A673 (cell line): ENCODE results near the gene CHCHD2. TPM values are rescaled to one million over a fixed set of nuclear protein-coding genes. Genes with fewer than 3 reads are reported as not detected.
"Not testable (repeated sequence)": the region's sequence is repeated elsewhere in the genome, so short reads cannot be mapped to it uniquely, and the experiment has no call there.

ENCODE experiments used
- BruUV-seq: library from RNA; stranded (reverse); fragments of 400-500 nt; replicated peaks from 2 replicates; lab custom pipeline; 2021; lab: Mats Ljungman, UMichigan
- CTCF ChIA-PET: fragments of 300-600 bp; sonication (Branson Sonifier 250); formaldehyde crosslinking; loops from one replicate; lab custom pipeline; 2022; ENCODE audit warnings: antibody characterized with exemption; lab: Charles Lee
- POLR2A ChIA-PET: fragments of 300-600 bp; sonication (Branson Sonifier 250); formaldehyde crosslinking; loops from one replicate; lab custom pipeline; 2022; ENCODE audit warnings: antibody characterized with exemption; ENCODE audit not compliant: low non-redundant PET; lab: Charles Lee
- DNase-seq: peaks from one replicate; pipeline ENCODE4 v3.0.0-alpha.2; 2015; ENCODE audit warnings: low spot score
- H3K27ac ChIP-seq: fragments of 200-600 bp; sonication (generic); 2 replicates; pipeline ENCODE4 v1.5.1; 2016; ENCODE audit warnings: mixed run types, low read depth, mild to moderate bottlenecking, mixed read lengths, antibody characterized with exemption, low read length; ENCODE audit not compliant: poor library complexity, severe bottlenecking
- H3K27me3 ChIP-seq: fragments of 200-600 bp; sonication (generic); replicated peaks from 2 replicates; pipeline ENCODE4 v1.6.1; 2017; ENCODE audit warnings: mixed run types, low read depth, mild to moderate bottlenecking, mixed read lengths, antibody characterized with exemption, low read length; ENCODE audit not compliant: insufficient read depth, poor library complexity
- H3K36me3 ChIP-seq: fragments of 200-600 bp; sonication (generic); 2 replicates; pipeline ENCODE4 v1.6.1; 2016; ENCODE audit warnings: mixed run types, mild to moderate bottlenecking, mixed read lengths, antibody characterized with exemption, low read length; ENCODE audit not compliant: insufficient read depth, poor library complexity, severe bottlenecking
- H3K4me1 ChIP-seq: fragments of 200-600 bp; sonication (generic); 2 replicates; pipeline ENCODE4 v1.6.1; 2017; ENCODE audit warnings: mixed run types, mild to moderate bottlenecking, mixed read lengths, antibody characterized with exemption, low read length; ENCODE audit not compliant: insufficient read depth, poor library complexity, severe bottlenecking
- H3K4me3 ChIP-seq: fragments of 200-600 bp; sonication (generic); 2 replicates; pipeline ENCODE4 v1.5.1; 2016; ENCODE audit warnings: low read depth, mixed run types, mild to moderate bottlenecking, mixed read lengths, low read length; ENCODE audit not compliant: poor library complexity, severe bottlenecking
- H3K9me3 ChIP-seq: fragments of 200-600 bp; sonication (generic); 2 replicates; pipeline ENCODE4 v1.6.1; 2016; ENCODE audit warnings: mixed run types, low read depth, mild to moderate bottlenecking, mixed read lengths, antibody characterized with exemption, low read length; ENCODE audit not compliant: poor library complexity, severe bottlenecking
- EZH2 ChIP-seq: fragments of 200-600 bp; sonication (generic); IDR thresholded peaks from 2 replicates; pipeline ENCODE4 v1.6.1; 2017; ENCODE audit warnings: borderline replicate concordance, low read depth, mild to moderate bottlenecking, mixed read lengths, antibody characterized with exemption, low read length; ENCODE audit not compliant: poor library complexity, severe bottlenecking
- intact Hi-C: fragments of 100-400 bp; cut with micrococcal nuclease; formaldehyde crosslinking; loops from one replicate; pipeline ENCODE4 v1.10.0; 2022; ENCODE audit not compliant: unreplicated experiment
- total RNA-seq: library from RNA; stranded (reverse); gene quantifications from 2 replicates; pipeline ENCODE4 v1.2.3, GENCODE V29; 2021
- TF ChIP-seq, protein P1 (sequence below): fragments of 300-800, 200-600 bp; sonication (generic); conservative IDR thresholded peaks from 2 replicates; pipeline ENCODE4 v1.5.1; 2017; ENCODE audit warnings: low read depth, mild to moderate bottlenecking, antibody characterized with exemption, low read length, moderate library complexity, mixed read lengths

Gene CHCHD2
- total RNA-seq, 1 experiment from 2014 or later: 533 TPM

DNA sequence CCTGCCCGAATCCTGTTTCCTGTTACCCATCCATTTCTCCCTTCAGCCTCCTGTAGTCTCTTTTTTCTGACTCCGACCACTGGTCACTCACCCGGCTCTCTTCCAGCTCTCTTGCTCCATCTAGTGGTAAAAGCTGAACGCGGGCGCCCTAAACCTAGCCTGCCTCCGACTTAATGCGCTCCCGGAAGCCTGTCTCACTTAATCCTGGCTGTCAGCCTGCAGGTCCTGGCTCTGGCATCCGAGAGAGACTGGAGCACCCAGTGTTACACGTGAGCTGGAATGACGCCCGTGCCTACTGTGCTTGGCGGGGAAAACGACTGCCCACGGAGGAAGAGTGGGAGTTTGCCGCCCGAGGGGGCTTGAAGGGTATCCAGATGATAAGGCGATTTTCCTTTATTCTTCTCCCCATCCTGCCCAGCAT lies 31.9 kb downstream of the CHCHD2 start:
- ChIA-PET POLR2A (no interaction called here), CTCF (interaction anchor here (0.8 to 1.2 kb wide), 4 partner anchors 9 to 67 kb away, joined by 3 to 6 read pairs (median 3); partner anchors contain the start of genes CHCHD2 and SUMF2)
- TF ChIP-seq, protein P1, sequence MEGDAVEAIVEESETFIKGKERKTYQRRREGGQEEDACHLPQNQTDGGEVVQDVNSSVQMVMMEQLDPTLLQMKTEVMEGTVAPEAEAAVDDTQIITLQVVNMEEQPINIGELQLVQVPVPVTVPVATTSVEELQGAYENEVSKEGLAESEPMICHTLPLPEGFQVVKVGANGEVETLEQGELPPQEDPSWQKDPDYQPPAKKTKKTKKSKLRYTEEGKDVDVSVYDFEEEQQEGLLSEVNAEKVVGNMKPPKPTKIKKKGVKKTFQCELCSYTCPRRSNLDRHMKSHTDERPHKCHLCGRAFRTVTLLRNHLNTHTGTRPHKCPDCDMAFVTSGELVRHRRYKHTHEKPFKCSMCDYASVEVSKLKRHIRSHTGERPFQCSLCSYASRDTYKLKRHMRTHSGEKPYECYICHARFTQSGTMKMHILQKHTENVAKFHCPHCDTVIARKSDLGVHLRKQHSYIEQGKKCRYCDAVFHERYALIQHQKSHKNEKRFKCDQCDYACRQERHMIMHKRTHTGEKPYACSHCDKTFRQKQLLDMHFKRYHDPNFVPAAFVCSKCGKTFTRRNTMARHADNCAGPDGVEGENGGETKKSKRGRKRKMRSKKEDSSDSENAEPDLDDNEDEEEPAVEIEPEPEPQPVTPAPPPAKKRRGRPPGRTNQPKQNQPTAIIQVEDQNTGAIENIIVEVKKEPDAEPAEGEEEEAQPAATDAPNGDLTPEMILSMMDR: peak; percentile 96
- TF ChIP-seq EZH2: no peak
- Histone ChIP-seq H3K27me3 (no peaks in the 10 kb centered on the region), H3K36me3 (peaks cover 49% of the 10 kb centered on the region), H3K27ac (no peak overlapping the region), H3K4me3 (no peak overlapping the region), H3K4me1 (no peaks in the 10 kb centered on the region), H3K9me3 (no peaks in the 10 kb centered on the region)
- intact Hi-C loops: loop anchor here (1.0 to 10.0 kb wide), 4 partner anchors 70 to 790 kb away; no protein-coding TSS in a partner anchor
- BruUV-seq: no TSS peak
- peak; percentile 90 for DNase-seq

DNA sequence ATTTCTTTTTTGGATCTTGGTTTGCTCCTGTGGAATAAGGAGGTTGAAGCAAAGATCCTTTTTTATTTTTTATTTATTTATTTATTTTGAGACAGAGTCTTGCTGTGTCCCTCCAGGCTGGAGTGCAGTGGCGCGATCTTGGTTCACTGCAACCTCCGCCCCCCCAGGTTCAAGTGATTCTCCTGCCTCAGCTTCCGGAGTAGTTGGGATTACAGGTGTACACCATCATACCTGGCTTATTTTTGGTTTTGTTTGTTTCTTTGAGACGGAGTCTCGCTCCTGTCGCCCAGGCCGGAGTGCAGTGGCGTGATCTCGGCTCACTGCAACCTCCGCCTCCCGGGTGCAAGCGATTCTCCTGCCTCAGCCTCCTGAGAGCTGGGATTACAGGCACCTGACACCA lies 39.9 kb downstream of the CHCHD2 start:
- intact Hi-C loops, DNase-seq, H3K27ac ChIP-seq, H3K4me3 ChIP-seq, POLR2A ChIA-PET, H3K9me3 ChIP-seq, BruUV-seq, H3K27me3 ChIP-seq: not testable (repeated sequence)
- peaks cover 52% of the 10 kb centered on the region for H3K36me3 ChIP-seq
- CTCF ChIA-PET: interaction anchor here (1.2 kb wide), 1 partner anchor 8 kb away, joined by 3 read pairs; no protein-coding TSS in a partner anchor
- H3K4me1 ChIP-seq: peaks cover 12% of the 10 kb centered on the region

DNA sequence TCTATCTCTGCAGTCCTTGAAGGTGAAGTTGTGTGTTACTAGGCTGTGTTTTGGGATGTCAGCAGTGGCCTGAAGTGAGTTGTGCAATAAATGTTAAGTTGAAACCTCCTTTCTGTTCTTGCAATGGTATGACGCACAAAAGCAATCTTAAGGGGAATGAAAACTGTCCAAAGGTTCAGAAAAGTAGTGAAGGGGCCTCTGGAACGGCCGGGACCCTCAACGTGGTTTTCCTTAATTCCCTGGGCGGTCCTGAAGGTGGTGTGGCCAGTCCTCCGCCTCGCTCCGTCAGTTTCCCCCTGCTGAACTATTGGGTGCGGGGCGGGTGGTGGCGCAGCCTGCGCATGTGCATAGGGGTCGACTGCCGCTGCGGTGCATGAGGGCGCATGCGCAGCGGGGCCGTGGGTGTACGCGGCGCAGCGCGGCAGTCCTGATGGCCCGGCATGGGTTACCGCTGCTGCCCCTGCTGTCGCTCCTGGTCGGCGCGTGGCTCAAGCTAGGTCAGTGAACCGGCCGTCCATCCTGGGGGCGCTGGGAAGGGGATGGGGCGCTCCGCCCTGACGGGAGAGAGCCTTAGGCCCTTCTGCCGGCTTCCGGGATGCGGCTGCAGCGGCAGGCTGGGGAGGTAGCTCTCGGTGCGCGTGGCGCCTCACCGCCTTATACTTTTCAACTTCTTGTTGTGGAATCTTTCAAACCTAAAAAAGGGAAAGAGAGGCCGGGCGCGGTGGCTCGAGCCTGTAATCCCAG lies 42.2 kb downstream of the CHCHD2 start, which contains the start of gene SUMF2:
TSS of gene SUMF2 (plus strand) at position 405 of the 744 bp plus-strand sequence. CDS start at position 431, 26 bp downstream.
- Histone ChIP-seq H3K27me3 (no peaks in the 10 kb centered on the region), H3K4me1 (peaks cover 20% of the 10 kb centered on the region), H3K4me3 (peak within 1 kb of the TSS; percentile 78), H3K9me3 (no peaks in the 10 kb centered on the region), H3K36me3 (peaks cover 56% of the 10 kb centered on the region), H3K27ac (peak within 1 kb of the TSS; percentile 86)
- ChIA-PET CTCF (interaction anchor here (1.0 kb wide), 1 partner anchor 10 kb away, joined by 6 read pairs; no protein-coding TSS in a partner anchor), POLR2A (interaction anchor here (0.6 to 0.7 kb wide), 2 partner anchors 32 to 506 kb away, joined by 5 to 30 read pairs; no protein-coding TSS in a partner anchor)
- BruUV-seq: no TSS peak
- intact Hi-C loops: no loop called here
- TF ChIP-seq EZH2: no peak
- TF ChIP-seq, protein P1: no peak
- DNase-seq: peak; percentile 92
